Caco-2 (cell line): Measurements from ENCODE around the gene TNFRSF6B. TPM values are rescaled to one million over a fixed set of nuclear protein-coding genes. Genes with fewer than 3 reads are reported as not detected.

Experiments used
- BruUV-seq: library from RNA; stranded (reverse); fragments of 400-500 nt; replicated peaks from 2 replicates; lab custom pipeline; 2021; lab: Mats Ljungman, UMichigan
- CTCF ChIA-PET: fragments of 300-600 bp; sonication (Branson Sonifier 250); formaldehyde crosslinking; loops from one replicate; lab custom pipeline; 2022; ENCODE audit warnings: antibody characterized with exemption; lab: Charles Lee
- POLR2A ChIA-PET: fragments of 300-600 bp; sonication (Branson Sonifier 250); formaldehyde crosslinking; loops from one replicate; lab custom pipeline; 2022; ENCODE audit warnings: antibody characterized with exemption; lab: Charles Lee
- DNase-seq, 2 experiments: peaks; one replicate each; pipeline versions ENCODE4 v3.0.0 to v3.0.0-alpha.2; 2020 to 2022
- H3K27me3 ChIP-seq: replicated peaks from 2 replicates; pipeline ENCODE4 v1.6.0; 2011; ENCODE audit warnings: low read length; ENCODE audit not compliant: control insufficient read depth, insufficient read depth
- H3K36me3 ChIP-seq: 2 replicates; pipeline ENCODE4 v1.5.1; 2011; ENCODE audit warnings: low read length; ENCODE audit not compliant: control insufficient read depth, insufficient read depth
- H3K4me1 ChIP-seq: fragments of 250-450 bp; sonication (Bioruptor Pico); 2 replicates; pipeline ENCODE4 v1.5.1; 2020; ENCODE audit warnings: mild to moderate bottlenecking
- H3K4me3 ChIP-seq: 2 replicates; pipeline ENCODE4 v1.5.1; 2011; ENCODE audit warnings: low read depth, mild to moderate bottlenecking, control low read depth, low read length
- H3K9me3 ChIP-seq: fragments of 250-450 bp; sonication (Bioruptor Pico); 2 replicates; pipeline ENCODE4 v1.5.1; 2020; ENCODE audit warnings: mild to moderate bottlenecking, moderate library complexity
- H3K27ac Mint-ChIP-seq: one replicate; pipeline ENCODE4 v1.8.0; 2022; ENCODE audit warnings: mixed read lengths; ENCODE audit not compliant: unreplicated experiment
- H3K27me3 Mint-ChIP-seq: one replicate; pipeline ENCODE4 v1.8.0; 2022; ENCODE audit warnings: mixed read lengths; ENCODE audit not compliant: insufficient read depth, unreplicated experiment
- H3K36me3 Mint-ChIP-seq: one replicate; pipeline ENCODE4 v1.8.0; 2022; ENCODE audit warnings: mild to moderate bottlenecking, mixed read lengths; ENCODE audit not compliant: insufficient read depth, unreplicated experiment
- H3K4me1 Mint-ChIP-seq: one replicate; pipeline ENCODE4 v1.8.0; 2022; ENCODE audit warnings: low read depth, mixed read lengths; ENCODE audit not compliant: unreplicated experiment
- H3K4me3 Mint-ChIP-seq: one replicate; pipeline ENCODE4 v1.8.0; 2022; ENCODE audit warnings: mild to moderate bottlenecking, moderate library complexity, mixed read lengths; ENCODE audit not compliant: unreplicated experiment
- H3K9me3 Mint-ChIP-seq: one replicate; pipeline ENCODE4 v1.8.0; 2022; ENCODE audit warnings: mixed read lengths; ENCODE audit not compliant: unreplicated experiment
- CTCF ChIP-seq, 2 experiments: fragments of 200-600 bp in 1 of 2; IDR thresholded peaks; 1 replicate in 1 of 2; 2 replicates in 1 of 2; pipeline versions ENCODE4 v1.5.1 to v1.8.0; 2011 to 2022; ENCODE audit warnings: antibody characterized with exemption in 1 of 2, control low read depth in 1 of 2, inconsistent platforms in 1 of 2, low read depth in 1 of 2, low read length in 1 of 2, mild to moderate bottlenecking in 1 of 2, moderate library complexity in 1 of 2; ENCODE audit not compliant: insufficient read depth in 1 of 2, severe bottlenecking in 1 of 2, unreplicated experiment in 1 of 2
- intact Hi-C: fragments of 100-400 bp; cut with micrococcal nuclease; formaldehyde crosslinking; loops from one replicate; pipeline ENCODE4 v1.10.0; 2022; ENCODE audit not compliant: unreplicated experiment
- total RNA-seq: library from RNA; stranded (reverse); gene quantifications from 2 replicates; pipeline ENCODE4 v1.2.3, GENCODE V29; 2022

The TNFRSF6B gene
- total RNA-seq, 1 experiment from 2014 or later = not detected

- intact Hi-C loops = no loop called here
- TF ChIP-seq CTCF (IDR thresholded peaks at IDR 0.05; ENCODE audit: insufficient read depth in 1 of 2, low read depth in 1 of 2, low read length in 1 of 2, severe bottlenecking in 1 of 2, unreplicated experiment in 1 of 2) = no peak
- Mint-ChIP-seq H3K4me3 (no peak overlapping the region), H3K36me3 (peaks cover 36% of the 10 kb centered on the region), H3K27ac (peak overlapping the region; percentile 21), H3K27me3 (no peaks in the 10 kb centered on the region), H3K9me3 (no peaks in the 10 kb centered on the region), H3K4me1 (peaks cover 7% of the 10 kb centered on the region)
- no TSS peak for BruUV-seq
- POLR2A ChIA-PET = no interaction called here
- Histone ChIP-seq H3K4me1 (peaks cover 6% of the 10 kb centered on the region), H3K27me3 (no peaks in the 10 kb centered on the region), H3K36me3 (peaks cover 15% of the 10 kb centered on the region), H3K9me3 (no peaks in the 10 kb centered on the region), H3K4me3 (no peak overlapping the region)
- no peak for DNase-seq
- CTCF ChIA-PET = no interaction called here
These were observed 37.2 kb downstream of the TNFRSF6B start for GRCh38 chr20:63733579-63734081.

- CTCF ChIA-PET = no interaction called here
- Mint-ChIP-seq H3K9me3 (no peaks in the 10 kb centered on the region), H3K27me3 (no peaks in the 10 kb centered on the region), H3K4me1 (peaks cover 7% of the 10 kb centered on the region), H3K27ac (peak overlapping the region; percentile 21), H3K4me3 (no peak overlapping the region), H3K36me3 (peaks cover 42% of the 10 kb centered on the region)
- BruUV-seq = TSS peak; percentile 17
- intact Hi-C loops = no loop called here
- peaks cover 15% of the 10 kb centered on the region for H3K36me3 ChIP-seq
- H3K27me3 ChIP-seq = no peaks in the 10 kb centered on the region
- TF ChIP-seq CTCF (IDR thresholded peaks at IDR 0.05; ENCODE audit: insufficient read depth in 1 of 2, low read depth in 1 of 2, low read length in 1 of 2, severe bottlenecking in 1 of 2, unreplicated experiment in 1 of 2) = no peak
- POLR2A ChIA-PET = interaction anchor here (0.5 kb wide), 1 partner anchor 124 kb away, joined by 3 read pairs; no protein-coding TSS in a partner anchor
- H3K4me3 ChIP-seq = no peak overlapping the region
- peaks cover 13% of the 10 kb centered on the region for H3K4me1 ChIP-seq
- no peaks in the 10 kb centered on the region for H3K9me3 ChIP-seq
- no peak for DNase-seq
These were observed 37.9 kb downstream of the TNFRSF6B start for GRCh38 chr20:63734111-63734945.

- POLR2A ChIA-PET = no interaction called here
These were observed 38.8 kb downstream of the TNFRSF6B start for GRCh38 chr20:63734946-63735858.

More at GRCh38 chr20:63734946-63735858, 38.8 kb downstream of the TNFRSF6B start:
- TSS peak; percentile 63 for BruUV-seq
- H3K27ac Mint-ChIP-seq = peak overlapping the region; percentile 32
- no peak for DNase-seq
- H3K27me3 Mint-ChIP-seq = no peaks in the 10 kb centered on the region
- H3K9me3 Mint-ChIP-seq = no peaks in the 10 kb centered on the region
- no peak for TF ChIP-seq CTCF (IDR thresholded peaks at IDR 0.05; ENCODE audit: insufficient read depth in 1 of 2, low read depth in 1 of 2, low read length in 1 of 2, severe bottlenecking in 1 of 2, unreplicated experiment in 1 of 2)
- intact Hi-C loops = no loop called here
- H3K36me3 Mint-ChIP-seq = peaks cover 42% of the 10 kb centered on the region
- peaks cover 7% of the 10 kb centered on the region for H3K4me1 Mint-ChIP-seq
- Histone ChIP-seq H3K27me3 (no peaks in the 10 kb centered on the region), H3K4me3 (no peak overlapping the region), H3K9me3 (no peaks in the 10 kb centered on the region), H3K36me3 (peaks cover 15% of the 10 kb centered on the region), H3K4me1 (peaks cover 13% of the 10 kb centered on the region)
- CTCF ChIA-PET = no interaction called here
- H3K4me3 Mint-ChIP-seq = no peak overlapping the region
